GM08714 (cell line): ENCODE measurements around the gene KDF1.
"Not testable (repeated sequence)": the region's sequence is repeated elsewhere in the genome, so short reads cannot be mapped to it uniquely, and the experiment has no call there.

ENCODE experiments used
- H3K4me3 ChIP-seq: fragments of 200-500 bp; sonication (Bioruptor generic); 2 replicates; pipeline ENCODE4 v1.5.1; 2014; ENCODE audit warnings: mild to moderate bottlenecking, low read length, inconsistent platforms
- ZNF274 ChIP-seq: IDR thresholded peaks from 2 replicates; pipeline ENCODE4 v1.6.1; 2012; ENCODE audit warnings: mild to moderate bottlenecking, low read depth, low read length

Gene KDF1

DNA sequence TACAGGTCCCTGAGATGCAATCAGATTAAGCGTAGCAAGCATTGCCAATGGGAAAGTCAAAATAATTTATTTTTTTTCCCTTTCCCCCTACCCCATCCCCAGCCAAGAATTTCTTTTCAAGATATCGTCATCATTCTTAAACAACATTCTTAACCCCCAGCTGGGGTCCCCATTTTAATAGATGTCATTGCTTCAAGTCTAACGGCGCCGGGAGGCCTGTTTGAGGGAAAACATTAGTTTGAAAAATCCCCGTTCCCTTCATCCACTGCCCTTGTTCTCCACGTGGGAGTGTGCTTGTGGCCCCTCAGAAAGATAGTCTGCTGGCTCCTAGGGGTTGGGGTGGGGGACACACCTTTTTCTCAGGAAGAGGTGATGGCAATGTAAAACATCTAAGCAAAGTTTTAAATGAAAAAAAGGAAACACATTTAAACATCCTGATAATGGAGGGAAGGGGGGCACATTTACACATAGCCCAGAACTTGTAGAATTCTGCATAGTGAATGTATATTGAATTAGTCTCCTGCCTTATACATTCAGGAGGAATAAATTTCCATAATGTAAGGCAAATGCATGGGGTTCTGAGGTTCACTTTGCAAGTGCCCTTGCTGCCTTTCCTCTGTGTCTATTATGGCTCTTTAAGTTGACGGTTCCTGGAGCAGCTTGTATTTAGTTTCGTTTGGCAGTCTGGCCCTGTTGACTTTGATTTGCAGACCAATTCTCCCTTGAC is 40.0 kb upstream of the KDF1 start:
- TF ChIP-seq ZNF274, result no peak

GRCh38 chr1:26999440-26999987 is 39.2 kb upstream of the KDF1 start:
- H3K4me3 ChIP-seq, result no peak overlapping the region
- TF ChIP-seq ZNF274, result no peak

More for the DNA sequence above, 40.0 kb upstream of the KDF1 start:
- H3K4me3 ChIP-seq, result no peak overlapping the region

DNA sequence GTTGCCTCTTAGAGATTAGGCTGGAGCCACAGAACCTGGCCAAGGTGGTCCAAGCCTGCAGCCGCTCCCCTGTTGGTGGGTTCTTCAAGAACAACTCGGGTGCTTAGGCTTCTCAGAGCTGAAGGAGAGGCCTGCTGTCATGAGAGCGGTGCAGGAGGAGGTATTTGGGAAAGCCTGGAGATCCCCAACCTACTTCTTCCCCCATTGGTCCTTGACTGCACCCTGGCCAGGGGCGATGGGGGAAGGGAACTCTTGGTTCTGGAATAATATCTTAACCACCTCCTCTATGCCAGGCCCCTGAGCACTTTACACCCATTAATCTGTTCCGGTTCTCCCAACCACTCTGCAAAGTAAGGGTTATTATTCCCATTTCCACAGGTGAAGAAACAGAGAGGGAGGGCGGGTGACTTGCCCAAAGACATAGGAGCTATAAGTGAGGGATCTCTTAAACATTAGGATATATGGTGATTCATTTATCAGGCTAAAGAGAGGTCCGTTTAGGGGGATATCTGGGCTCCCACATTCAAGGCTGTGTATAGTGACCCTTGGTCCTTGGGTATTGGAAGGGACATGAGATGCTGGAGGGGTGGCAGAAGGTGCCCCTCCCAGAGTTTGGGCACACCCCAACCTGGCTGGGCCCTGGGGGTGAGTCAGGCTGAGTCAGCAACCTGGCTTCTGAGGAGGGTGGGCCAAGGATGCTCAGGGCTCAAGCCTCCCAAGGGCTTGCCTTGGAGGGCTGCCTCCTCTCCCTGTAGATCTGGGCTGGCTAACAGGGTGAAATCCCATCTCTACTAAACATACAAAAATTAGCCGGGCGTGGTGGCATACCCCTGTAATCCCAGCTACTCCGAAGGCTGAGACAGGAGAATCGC is 38.4 kb upstream of the KDF1 start:
- H3K4me3 ChIP-seq, result no peak overlapping the region
- no peak for TF ChIP-seq ZNF274

DNA sequence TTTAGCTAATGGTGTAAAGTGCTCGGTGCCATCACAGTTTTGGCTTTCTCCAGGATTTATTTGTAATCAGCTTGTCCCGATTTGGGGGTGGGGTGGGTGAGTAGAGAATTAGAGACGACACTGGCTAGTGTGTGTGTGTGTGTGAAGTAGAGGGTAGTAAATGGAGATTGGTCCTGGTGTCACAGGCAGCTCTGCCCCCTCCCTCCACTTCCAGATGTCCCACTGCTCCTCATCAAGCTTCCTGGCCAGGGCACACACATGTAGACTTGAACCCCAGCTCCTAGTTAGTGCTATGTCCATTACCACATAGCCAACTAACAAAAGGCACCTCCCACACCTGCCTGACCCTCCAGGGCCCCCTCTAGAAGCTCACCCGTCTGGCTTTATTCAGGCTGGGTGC is 36.4 kb upstream of the KDF1 start:
- TF ChIP-seq ZNF274, result no peak
- H3K4me3 ChIP-seq, result no peak overlapping the region

DNA sequence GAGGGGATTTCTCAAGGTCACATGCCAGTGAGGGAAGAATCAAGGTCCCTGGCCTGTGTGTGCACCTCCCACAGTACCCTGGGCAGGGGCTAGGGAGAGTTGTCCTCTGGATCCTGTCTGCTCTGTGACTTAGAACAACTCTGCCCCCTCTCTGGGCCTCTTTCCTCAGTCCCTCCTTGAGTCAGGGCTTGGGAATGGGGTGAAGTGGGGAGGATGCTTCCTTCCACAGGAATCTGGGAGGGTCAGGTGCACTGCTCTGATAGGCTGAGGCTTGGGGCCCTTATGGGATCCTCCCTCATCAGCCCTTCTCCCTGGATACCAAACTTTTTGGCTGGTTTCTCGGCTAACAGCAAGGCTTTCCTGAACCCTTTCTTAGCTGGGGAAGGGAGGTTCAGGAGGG is 35.8 kb upstream of the KDF1 start:
- no peak for TF ChIP-seq ZNF274
- H3K4me3 ChIP-seq, result no peak overlapping the region

DNA sequence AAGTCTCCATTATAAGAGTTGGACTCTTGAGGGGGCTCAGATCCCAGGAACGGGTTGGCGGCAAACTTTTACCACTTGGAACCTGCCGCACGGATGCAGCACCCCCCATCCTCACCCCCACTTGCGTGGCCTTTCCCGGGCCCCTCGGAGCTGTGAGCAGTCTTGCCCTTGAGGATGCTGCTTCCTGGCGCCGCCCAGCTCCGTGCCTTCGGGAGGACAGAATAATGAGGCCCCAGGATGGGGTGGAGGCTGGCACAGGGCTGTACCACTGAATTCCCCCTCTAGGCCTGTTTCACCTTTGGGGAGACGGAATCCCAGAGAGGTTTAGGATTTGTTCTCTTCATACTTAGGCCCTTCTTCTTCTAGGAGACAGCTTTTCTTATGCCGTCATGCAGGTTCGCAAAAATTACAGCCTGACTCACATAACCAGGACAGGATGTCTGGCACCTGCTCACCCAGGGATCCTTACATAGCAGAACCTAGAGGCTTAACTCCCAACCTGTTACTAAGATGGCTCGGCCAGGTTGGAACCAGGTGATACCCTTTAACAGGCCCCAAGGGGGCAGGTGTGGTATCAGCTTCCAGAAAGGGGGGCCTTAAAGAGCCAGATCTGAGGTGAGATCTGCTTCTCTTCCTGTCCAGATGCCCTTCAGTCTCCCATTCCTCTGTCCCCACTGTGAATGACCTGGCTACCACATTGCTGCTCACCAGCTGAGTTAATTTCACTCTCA is 34.7 kb upstream of the KDF1 start:
- H3K4me3 ChIP-seq, result no peak overlapping the region
- no peak for TF ChIP-seq ZNF274

- H3K4me3 ChIP-seq, result peak overlapping the region; percentile 53; the same call in 1 of the 2 replicates
- no peak for TF ChIP-seq ZNF274
Measured at GRCh38 chr1:26994020-26994786, 33.9 kb upstream of the KDF1 start.

DNA sequence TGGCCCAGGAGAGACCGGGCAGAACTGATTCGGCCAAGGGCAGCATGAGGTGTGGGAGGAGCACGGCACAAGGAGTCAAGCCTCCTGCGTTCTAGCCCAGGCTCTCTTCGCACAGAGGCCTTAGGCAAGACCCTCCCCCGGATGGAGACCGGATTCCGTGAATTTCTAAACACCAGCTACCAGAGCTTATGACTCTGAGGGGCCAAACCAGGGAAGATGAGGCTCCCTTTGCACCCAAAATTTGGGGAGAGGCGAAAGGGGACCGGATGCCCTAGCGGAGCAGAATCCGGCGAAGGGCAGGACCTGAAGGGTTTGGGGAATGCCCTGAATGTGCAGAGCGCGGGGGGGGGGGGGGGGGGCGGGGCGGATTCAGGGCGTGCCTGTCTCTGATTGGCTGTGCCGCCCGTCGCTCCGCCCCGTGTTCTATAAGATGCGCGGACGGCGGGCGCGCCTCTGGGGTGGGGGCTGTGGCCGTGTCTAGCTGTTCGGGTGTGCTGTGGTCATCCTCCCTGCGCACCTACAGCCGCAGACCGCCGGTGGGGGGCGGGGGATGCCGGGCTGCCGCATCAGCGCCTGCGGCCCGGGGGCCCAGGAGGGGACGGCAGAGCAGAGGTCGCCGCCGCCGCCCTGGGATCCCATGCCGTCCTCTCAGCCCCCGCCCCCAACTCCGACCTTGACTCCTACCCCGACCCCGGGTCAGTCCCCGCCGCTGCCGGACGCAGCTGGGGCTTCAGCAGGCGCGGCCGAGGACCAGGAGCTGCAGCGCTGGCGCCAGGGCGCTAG is 33.2 kb upstream of the KDF1 start, which contains the start of gene TRNP1:
TSS of gene TRNP1 (plus strand) at position 456 of the 783 bp plus-strand sequence. CDS start at position 551, 95 bp downstream.
- TF ChIP-seq ZNF274, result no peak
- peak within 1 kb of the TSS; percentile 53; the same call in 1 of the 2 replicates for H3K4me3 ChIP-seq

DNA sequence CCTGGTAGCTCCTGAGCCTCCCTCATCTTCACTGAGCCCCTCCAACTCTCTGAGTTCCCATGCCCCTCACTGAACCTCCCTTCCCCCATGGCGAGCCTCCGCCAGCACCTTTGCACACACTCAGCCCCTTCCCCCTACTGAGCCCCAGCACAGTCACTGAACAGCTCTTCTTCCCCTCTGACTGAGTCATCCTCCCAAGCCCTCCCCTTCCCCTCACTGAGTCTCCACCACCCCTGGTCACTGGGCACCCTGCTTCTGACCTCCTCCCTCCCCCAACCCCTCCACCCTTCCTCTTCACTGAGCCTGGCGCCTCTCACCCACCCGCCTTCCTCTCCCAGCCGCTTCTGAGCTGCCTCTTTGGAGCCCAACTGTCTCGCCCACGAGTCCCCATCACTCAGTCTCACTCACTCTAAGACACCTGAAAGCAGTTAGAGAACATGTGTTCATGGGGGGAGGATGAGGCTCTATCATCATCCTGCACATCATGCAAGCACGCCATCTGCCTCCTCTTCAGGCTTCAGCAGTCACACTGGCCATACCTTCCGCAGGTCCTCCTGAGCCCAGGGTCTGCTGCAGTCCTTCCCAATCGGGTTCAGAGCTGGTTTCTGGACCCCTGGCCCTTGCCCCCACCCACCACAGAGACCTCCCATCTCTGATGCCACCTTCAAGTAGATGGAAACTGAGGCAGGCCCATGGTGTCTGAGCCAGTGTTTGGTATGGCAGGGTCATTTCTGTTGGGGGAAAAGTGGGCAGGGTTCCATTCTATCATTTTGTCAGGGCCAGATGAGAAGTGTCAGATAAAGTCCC is 31.2 kb upstream of the KDF1 start:
- TF ChIP-seq ZNF274, result no peak
- no peak overlapping the region for H3K4me3 ChIP-seq

- not testable (repeated sequence) for H3K4me3 ChIP-seq
Measured at GRCh38 chr1:26989403-26990109, 29.3 kb upstream of the KDF1 start.

- TF ChIP-seq ZNF274, result no peak
- no peak overlapping the region for H3K4me3 ChIP-seq
Measured at GRCh38 chr1:26986658-26987057, 26.4 kb upstream of the KDF1 start.
